ENCODE measurements around the gene SPRY1. TPM values are rescaled to one million over a fixed set of nuclear protein-coding genes. Genes with fewer than 3 reads are reported as not detected.
A peak's percentile ranks its signal among the peaks of the same experiment; 100 is the strongest.

The SPRY1 gene
- total and polyA plus RNA-seq, 2 of the 8 experiments (the other 6 are each of a cell fraction or from before 2014, with no cell fraction given), result 11.7 to 56.2 TPM

DNA sequence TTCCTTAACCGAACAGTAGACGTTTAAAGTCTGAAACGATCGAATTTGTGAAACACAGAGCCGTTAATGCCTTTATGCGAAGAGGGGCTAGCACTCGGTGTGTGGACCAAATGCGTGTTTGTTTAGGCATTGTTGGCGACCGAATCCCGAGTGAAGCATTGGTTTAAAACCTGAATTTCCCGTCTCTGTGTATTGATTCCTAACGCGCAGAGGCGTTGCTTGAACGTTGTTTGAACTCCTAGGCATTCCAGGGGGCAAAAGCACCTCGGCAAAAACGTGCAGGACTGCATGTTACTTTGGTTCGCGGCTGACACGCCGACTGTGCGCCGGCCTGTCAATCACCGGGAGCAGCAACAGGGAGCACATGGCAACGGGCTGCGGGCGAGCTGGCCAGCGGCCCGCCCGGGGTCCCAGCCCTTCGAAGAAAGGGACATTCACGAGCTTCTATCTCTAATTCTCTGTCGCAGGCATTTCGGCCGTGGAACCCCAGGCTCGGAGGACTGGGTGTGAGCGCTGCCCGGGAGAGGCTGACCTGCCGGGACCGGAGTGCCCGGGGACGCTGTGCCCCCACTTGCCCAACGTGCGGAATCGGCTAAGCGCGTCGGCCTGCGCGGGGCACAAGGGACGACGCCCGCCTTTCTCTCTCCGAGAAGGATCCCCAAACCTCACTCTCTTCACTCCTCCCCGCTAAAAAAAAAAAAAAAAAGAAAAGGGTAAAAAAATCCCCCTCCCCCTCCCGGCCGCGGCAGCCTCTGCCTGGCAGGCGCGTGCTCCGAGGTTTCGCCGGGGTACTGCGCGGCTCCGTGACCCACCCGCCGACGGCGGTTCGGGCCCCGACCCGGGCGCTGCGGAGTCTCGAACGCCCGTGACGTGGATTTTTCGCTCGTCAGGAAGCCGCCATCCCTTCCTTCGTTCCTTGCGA is 810 bp downstream of the SPRY1 start (continued):
- no peak; the same call in 1 of the 2 replicates for TF ChIP-seq SP4 (IDR thresholded peaks at IDR 0.05; ENCODE audit: low read length)
- peak; percentile 71 for TF ChIP-seq ASH2L (IDR thresholded peaks at IDR 0.05; ENCODE audit: low read length)
- TF ChIP-seq SIX5 (IDR thresholded peaks at IDR 0.05; ENCODE audit: low read depth, low read length), result no peak
- TF ChIP-seq TBP (IDR thresholded peaks at IDR 0.05; ENCODE audit: low read depth, low read length), result no peak
- TF ChIP-seq, protein P1, sequence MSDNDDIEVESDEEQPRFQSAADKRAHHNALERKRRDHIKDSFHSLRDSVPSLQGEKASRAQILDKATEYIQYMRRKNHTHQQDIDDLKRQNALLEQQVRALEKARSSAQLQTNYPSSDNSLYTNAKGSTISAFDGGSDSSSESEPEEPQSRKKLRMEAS (IDR thresholded peaks at IDR 0.05), result peak; percentile 98
- TF ChIP-seq KDM1A (IDR thresholded peaks at IDR 0.05; ENCODE audit: borderline replicate concordance, low read length), result no peak
- TF ChIP-seq KDM5A (IDR thresholded peaks at IDR 0.05; ENCODE audit: low read length), result no peak
- no peak for TF ChIP-seq GABPA (IDR thresholded peaks at IDR 0.05; ENCODE audit: borderline replicate concordance, insufficient read depth, low read length)
- TF ChIP-seq BACH1 (IDR thresholded peaks at IDR 0.05; ENCODE audit: low read length), result no peak
- peak; percentile 50 for TF ChIP-seq TEAD4 (IDR thresholded peaks at IDR 0.05; ENCODE audit: low read depth, low read length)
- TF ChIP-seq RAD21 (IDR thresholded peaks at IDR 0.05 in 1 of 2, conservative IDR thresholded peaks at IDR 0.05 in 1 of 2; ENCODE audit: low read depth in 2 of 2, low read length in 2 of 2), result no peak
- peak; percentile 39 for TF ChIP-seq SAP30 (IDR thresholded peaks at IDR 0.05; ENCODE audit: insufficient read depth, insufficient replicate concordance, low read length)
- TF ChIP-seq NRF1 (IDR thresholded peaks at IDR 0.05; ENCODE audit: low read depth, low read length), result no peak
- TF ChIP-seq SRF (IDR thresholded peaks at IDR 0.05; ENCODE audit: low read depth, low read length), result no peak
- peak; percentile 50 to 81; a peak in 2 of 4 replicates for TF ChIP-seq SIN3A (conservative IDR thresholded peaks at IDR 0.05 in 1 of 2, IDR thresholded peaks at IDR 0.05 in 1 of 2; ENCODE audit: low read depth in 1 of 2, low read length in 2 of 2)
- no peak for TF ChIP-seq RFX5 (IDR thresholded peaks at IDR 0.05; ENCODE audit: borderline replicate concordance, low read depth, low read length)
- TF ChIP-seq, protein P2, sequence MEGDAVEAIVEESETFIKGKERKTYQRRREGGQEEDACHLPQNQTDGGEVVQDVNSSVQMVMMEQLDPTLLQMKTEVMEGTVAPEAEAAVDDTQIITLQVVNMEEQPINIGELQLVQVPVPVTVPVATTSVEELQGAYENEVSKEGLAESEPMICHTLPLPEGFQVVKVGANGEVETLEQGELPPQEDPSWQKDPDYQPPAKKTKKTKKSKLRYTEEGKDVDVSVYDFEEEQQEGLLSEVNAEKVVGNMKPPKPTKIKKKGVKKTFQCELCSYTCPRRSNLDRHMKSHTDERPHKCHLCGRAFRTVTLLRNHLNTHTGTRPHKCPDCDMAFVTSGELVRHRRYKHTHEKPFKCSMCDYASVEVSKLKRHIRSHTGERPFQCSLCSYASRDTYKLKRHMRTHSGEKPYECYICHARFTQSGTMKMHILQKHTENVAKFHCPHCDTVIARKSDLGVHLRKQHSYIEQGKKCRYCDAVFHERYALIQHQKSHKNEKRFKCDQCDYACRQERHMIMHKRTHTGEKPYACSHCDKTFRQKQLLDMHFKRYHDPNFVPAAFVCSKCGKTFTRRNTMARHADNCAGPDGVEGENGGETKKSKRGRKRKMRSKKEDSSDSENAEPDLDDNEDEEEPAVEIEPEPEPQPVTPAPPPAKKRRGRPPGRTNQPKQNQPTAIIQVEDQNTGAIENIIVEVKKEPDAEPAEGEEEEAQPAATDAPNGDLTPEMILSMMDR (IDR thresholded peaks at IDR 0.05; ENCODE audit: control extremely low read depth in 1 of 3, insufficient read depth in 1 of 3, low read depth in 1 of 3, low read length in 3 of 3), result no peak
- no peak for TF ChIP-seq CBX5 (IDR thresholded peaks at IDR 0.05; ENCODE audit: low read depth, low read length)
- TF ChIP-seq CBX8 (IDR thresholded peaks at IDR 0.05; ENCODE audit: borderline replicate concordance, low read depth, low read length), result no peak
- peak; percentile 43; the same call in 1 of the 2 replicates for TF ChIP-seq RBBP5 (IDR thresholded peaks at IDR 0.05; ENCODE audit: borderline replicate concordance, low read depth, low read length)
